ENCODE data around the gene ORC3.

Gene ORC3

DNA sequence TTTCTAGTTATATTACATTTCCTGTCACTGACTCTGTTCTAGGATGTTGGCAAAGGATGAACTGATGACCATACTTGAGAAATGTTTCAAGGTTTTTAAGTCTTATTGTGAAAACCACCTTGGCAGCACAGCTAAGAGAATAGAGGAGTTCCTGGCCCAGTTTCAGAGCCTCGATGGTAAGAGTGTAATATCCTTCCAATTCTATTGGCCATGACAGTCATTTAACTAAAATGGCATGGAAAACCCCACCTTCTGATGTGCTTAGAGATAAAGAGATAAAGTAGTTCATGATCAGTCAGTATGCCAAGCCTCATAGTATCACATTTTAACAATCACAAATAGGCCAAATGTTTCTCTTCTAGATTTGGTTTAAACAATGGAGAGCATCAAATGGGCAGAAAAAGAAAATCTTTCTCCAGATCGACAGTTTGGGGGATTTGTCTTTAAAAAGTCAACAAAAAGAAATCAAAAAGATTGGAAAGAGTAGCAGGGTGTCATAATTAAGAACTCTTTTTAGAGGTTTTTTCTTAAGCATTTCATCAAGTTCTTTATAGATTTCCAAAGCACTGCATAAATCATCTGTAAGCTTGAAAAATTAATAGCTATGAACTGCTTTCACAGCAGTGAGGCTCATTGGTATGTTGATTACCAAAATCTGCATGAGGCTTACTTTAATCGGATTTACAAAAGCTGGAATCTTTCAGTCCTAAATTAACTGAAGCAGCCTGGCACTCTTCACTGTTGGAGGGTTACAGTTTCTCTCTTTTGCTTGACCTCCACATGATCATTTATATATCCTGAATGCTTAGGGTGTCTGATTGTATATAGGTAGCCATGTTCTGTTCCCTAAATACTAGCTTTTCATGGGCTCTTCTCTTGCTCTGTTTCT, 63.4 kb downstream of the ORC3 start:
- ChIA-PET POLR2A (no interaction called here), CTCF (interaction anchor here (1.0 to 1.7 kb wide), 7 partner anchors 12 to 29 kb away, joined by 3 to 6 read pairs (median 3); no protein-coding TSS in a partner anchor)
- DNase-seq (ENCODE audit: extremely low spot score) = no peak
- no peak for TF ChIP-seq CTCF (IDR thresholded peaks at IDR 0.05; ENCODE audit: control extremely low read depth, extremely low read depth, low read depth, missing control alignments)

- ChIA-PET CTCF (interaction anchor here (1.0 to 1.7 kb wide), 7 partner anchors 12 to 107 kb away, joined by 3 to 6 read pairs (median 3); no protein-coding TSS in a partner anchor), POLR2A (no interaction called here)
- no peak for TF ChIP-seq CTCF (IDR thresholded peaks at IDR 0.05; ENCODE audit: control extremely low read depth, extremely low read depth, low read depth, missing control alignments)
- no peak for DNase-seq (ENCODE audit: extremely low spot score)
Observed at GRCh38 chr6:87654122-87654521, 64.2 kb downstream of the ORC3 start.

DNA sequence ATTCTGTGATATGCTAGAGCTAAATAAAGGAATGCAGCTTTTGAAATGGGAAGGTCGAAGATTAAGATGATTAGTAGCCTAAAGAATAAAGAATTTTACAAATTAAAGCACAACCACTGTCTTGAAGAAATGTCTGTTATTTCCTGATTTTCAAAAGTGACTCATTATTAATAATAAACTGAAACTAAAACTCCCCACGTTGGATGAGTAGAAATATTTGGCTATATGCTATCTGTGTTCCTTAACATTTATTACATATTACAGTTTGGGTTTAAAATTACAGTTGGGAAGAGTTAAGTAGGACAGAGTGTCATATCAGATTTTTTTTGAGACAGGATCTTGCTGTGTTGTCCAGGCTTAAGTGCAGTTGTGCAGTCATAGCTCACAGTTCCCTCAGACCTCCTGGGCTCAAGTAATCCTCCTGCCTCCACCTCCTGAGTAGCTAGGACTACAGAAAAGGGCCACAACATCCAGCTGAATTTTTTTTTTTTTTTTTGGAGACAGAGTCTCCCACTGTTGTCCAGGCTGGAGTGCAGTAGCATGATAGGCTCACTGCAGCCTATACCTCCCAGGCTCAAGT, 65.0 kb downstream of the ORC3 start:
- no peak for TF ChIP-seq CTCF (IDR thresholded peaks at IDR 0.05; ENCODE audit: control extremely low read depth, extremely low read depth, low read depth, missing control alignments)
- DNase-seq (ENCODE audit: extremely low spot score) = no peak
- ChIA-PET POLR2A (no interaction called here), CTCF (interaction anchor here (0.6 to 1.5 kb wide), 6 partner anchors 14 to 108 kb away, joined by 3 to 4 read pairs (median 3); no protein-coding TSS in a partner anchor)

DNA sequence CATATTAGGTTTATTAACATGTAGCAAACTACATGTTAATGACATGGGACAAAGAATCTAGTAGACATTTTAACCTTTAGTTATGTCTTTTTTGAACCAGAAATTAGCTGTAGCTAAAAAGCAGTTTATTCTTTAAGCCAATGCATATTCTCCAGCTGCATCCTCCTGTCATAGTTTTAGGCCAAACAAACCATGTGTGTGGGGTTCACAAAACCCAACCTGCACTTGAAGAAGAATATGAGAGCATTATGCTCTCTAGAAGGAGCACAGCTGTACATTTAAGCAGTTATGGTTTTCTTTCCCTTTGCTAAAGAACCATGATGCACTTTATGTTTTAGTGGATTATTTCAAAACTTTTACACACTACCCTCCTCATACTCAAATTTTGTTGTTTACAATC, 65.9 kb downstream of the ORC3 start:
- CTCF ChIA-PET = interaction anchor here (1.1 to 1.5 kb wide), 3 partner anchors 8 to 263 kb away, joined by 4 read pairs; partner anchors contain the start of gene AKIRIN2
- POLR2A ChIA-PET = no interaction called here
- no peak for TF ChIP-seq CTCF (IDR thresholded peaks at IDR 0.05; ENCODE audit: control extremely low read depth, extremely low read depth, low read depth, missing control alignments)
- DNase-seq (ENCODE audit: extremely low spot score) = no peak

DNA sequence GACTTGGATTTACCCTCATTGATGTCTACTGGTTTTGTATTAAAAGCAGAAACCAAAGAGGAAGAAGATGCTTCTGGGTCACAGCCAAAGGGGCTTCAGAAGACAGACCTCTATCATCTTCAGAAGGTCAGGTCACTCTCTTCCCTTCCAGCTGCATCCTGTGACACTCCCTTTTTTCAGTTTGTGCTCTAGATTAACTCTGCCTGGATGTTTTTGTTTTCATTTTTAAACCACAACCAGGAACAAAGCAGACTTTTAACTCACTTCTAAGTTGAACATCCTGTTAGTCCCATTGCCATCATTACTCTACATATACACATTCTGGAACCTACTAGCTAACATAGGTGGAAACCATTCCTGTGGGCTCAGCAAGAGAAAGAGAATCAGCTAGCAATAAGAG, 66.9 kb downstream of the ORC3 start:
- TF ChIP-seq CTCF (IDR thresholded peaks at IDR 0.05; ENCODE audit: control extremely low read depth, extremely low read depth, low read depth, missing control alignments) = no peak
- POLR2A ChIA-PET = interaction anchor here (0.8 kb wide), 1 partner anchor 35 kb away, joined by 10 read pairs; no protein-coding TSS in a partner anchor
- CTCF ChIA-PET = interaction anchor here (1.0 to 1.5 kb wide), 4 partner anchors 9 to 264 kb away, joined by 3 to 4 read pairs (median 4); partner anchors contain the start of gene AKIRIN2
- DNase-seq (ENCODE audit: extremely low spot score) = no peak

- DNase-seq (ENCODE audit: extremely low spot score) = no peak
- CTCF ChIA-PET = interaction anchor here (1.4 kb wide), 1 partner anchor 13 kb away, joined by 3 read pairs; no protein-coding TSS in a partner anchor
- no peak for TF ChIP-seq CTCF (IDR thresholded peaks at IDR 0.05; ENCODE audit: control extremely low read depth, extremely low read depth, low read depth, missing control alignments)
- POLR2A ChIA-PET = no interaction called here
Observed at GRCh38 chr6:87658516-87658915, 68.6 kb downstream of the ORC3 start.

Data from GM10248 (cell line).